ENCODE data around the gene FAM9A. TPM values are rescaled to one million over a fixed set of nuclear protein-coding genes. Genes with fewer than 3 reads are reported as not detected.

Gene FAM9A
- polyA plus RNA-seq, 2 of the 4 experiments (the other 2 are of a cell fraction) = not detected

DNA sequence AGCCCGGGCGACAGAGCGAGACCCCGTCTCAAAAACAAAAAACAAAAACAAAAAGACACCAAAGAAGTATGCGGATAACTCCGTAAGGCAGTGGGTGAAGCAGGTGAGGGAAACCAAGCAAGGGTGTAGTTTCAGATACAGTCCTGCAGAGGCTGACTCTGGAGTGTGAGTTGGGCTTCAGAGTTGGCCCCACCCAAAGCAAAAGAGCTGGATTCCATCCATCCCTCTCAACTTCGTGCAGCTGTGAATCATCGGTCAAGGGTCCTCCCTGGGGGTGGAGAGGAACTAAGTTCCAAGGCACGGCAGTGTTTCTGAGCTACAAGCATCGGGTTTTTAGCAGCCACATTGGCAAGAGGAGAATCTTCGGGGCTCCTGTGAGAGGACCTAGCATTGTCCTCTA lies 43.9 kb upstream of the FAM9A start (continued):
- TF ChIP-seq, protein P1, sequence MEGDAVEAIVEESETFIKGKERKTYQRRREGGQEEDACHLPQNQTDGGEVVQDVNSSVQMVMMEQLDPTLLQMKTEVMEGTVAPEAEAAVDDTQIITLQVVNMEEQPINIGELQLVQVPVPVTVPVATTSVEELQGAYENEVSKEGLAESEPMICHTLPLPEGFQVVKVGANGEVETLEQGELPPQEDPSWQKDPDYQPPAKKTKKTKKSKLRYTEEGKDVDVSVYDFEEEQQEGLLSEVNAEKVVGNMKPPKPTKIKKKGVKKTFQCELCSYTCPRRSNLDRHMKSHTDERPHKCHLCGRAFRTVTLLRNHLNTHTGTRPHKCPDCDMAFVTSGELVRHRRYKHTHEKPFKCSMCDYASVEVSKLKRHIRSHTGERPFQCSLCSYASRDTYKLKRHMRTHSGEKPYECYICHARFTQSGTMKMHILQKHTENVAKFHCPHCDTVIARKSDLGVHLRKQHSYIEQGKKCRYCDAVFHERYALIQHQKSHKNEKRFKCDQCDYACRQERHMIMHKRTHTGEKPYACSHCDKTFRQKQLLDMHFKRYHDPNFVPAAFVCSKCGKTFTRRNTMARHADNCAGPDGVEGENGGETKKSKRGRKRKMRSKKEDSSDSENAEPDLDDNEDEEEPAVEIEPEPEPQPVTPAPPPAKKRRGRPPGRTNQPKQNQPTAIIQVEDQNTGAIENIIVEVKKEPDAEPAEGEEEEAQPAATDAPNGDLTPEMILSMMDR (IDR thresholded peaks at IDR 0.05) = peak; percentile 16; the same call in 1 of the 3 replicates
- TF ChIP-seq SMC3 (IDR thresholded peaks at IDR 0.05) = 0 out of 3 replicates have a peak, but pooled peaks have one; percentile 26
- TF ChIP-seq JUNB (IDR thresholded peaks at IDR 0.05) = no peak
- TF ChIP-seq, protein P2, sequence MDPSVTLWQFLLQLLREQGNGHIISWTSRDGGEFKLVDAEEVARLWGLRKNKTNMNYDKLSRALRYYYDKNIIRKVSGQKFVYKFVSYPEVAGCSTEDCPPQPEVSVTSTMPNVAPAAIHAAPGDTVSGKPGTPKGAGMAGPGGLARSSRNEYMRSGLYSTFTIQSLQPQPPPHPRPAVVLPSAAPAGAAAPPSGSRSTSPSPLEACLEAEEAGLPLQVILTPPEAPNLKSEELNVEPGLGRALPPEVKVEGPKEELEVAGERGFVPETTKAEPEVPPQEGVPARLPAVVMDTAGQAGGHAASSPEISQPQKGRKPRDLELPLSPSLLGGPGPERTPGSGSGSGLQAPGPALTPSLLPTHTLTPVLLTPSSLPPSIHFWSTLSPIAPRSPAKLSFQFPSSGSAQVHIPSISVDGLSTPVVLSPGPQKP (IDR thresholded peaks at IDR 0.05; ENCODE audit: low read depth, low read length) = no peak

DNA sequence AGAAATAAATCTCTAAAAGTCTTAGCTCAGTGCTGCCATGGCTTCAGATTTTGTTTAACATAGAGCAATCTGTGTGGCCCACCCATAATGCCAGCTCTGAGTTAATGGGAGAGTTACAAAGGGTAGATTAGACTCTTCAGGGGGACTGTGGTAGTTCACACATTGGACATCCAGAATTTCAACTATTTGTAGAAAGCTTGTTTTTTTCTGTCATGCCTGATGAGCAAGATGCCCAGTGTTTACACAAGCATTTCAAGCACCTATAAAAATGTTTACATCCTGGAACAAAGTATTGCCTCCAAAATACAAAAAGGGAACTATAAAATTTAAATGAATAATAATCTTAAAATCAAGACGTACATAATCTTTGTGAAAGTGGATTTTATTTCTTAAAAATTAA lies 43.0 kb upstream of the FAM9A start:
- FAIRE-seq = peak; percentile 89
- WGBS (ENCODE audit: missing lambda C conversion rate) = 11% methylated on average over 1 of the region's 1 CpG
- ChIA-PET POLR2A (no interaction called here), CTCF (interaction anchor here (0.6 to 2.7 kb wide), 5 partner anchors 25 to 1033 kb away, joined by 3 to 9 read pairs (median 4); no protein-coding TSS in a partner anchor)
- H3K27ac ChIP-seq = peak overlapping the region; percentile 90
- no peak overlapping the region; the same call in 2 of the 3 replicates for H3K4me3 ChIP-seq
- DNase-seq (ENCODE audit: low read depth in 1 of 2, low spot score in 1 of 2) = no peak
- no peak for ATAC-seq
- TF ChIP-seq RCOR1 (IDR thresholded peaks at IDR 0.05; ENCODE audit: low read depth, low read length) = no peak
- TF ChIP-seq NFE2L2 (conservative IDR thresholded peaks at IDR 0.05; ENCODE audit: low read length) = no peak
- TF ChIP-seq, protein P3, sequence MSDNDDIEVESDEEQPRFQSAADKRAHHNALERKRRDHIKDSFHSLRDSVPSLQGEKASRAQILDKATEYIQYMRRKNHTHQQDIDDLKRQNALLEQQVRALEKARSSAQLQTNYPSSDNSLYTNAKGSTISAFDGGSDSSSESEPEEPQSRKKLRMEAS (IDR thresholded peaks at IDR 0.05) = no peak
- TF ChIP-seq E2F6 (IDR thresholded peaks at IDR 0.05; ENCODE audit: borderline replicate concordance, low read depth) = no peak
- TF ChIP-seq CEBPB (IDR thresholded peaks at IDR 0.05) = no peak
- TF ChIP-seq CHD4 (IDR thresholded peaks at IDR 0.05; ENCODE audit: borderline replicate concordance) = no peak
- no peak for TF ChIP-seq BHLHE40 (IDR thresholded peaks at IDR 0.05; ENCODE audit: low read depth, low read length)
- no peak for TF ChIP-seq ATOH8 (CRISPR knock-in tag; IDR thresholded peaks at IDR 0.05; ENCODE audit: low read depth)
- H3K4me2 ChIP-seq = peak overlapping the region; percentile 95
- peaks cover 50% of the 10 kb centered on the region for H3K4me1 ChIP-seq
- no peaks in the 10 kb centered on the region for H3K9me3 ChIP-seq

DNA sequence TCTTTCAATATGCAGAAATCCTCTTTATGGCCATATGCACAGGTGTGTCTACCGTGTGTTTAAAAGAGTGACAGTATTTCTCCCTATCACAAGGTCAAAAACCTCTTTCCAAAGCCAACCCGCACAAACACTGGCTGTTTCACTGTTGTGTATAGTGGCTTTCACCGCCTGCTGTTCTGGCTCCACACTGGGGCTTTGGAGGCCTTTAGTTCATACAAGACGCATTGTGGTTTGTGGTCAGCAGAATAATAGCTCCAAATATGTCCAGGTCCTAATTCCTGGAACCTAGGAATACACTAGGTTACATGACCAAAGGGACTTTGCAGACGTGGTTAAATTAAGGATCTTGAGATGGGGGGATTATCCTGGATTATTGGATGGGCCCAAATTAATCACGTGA lies 40.7 kb upstream of the FAM9A start:
- POLR2A ChIA-PET = no interaction called here

More for the DNA sequence above, 40.7 kb upstream of the FAM9A start:
- Histone ChIP-seq H3K27ac (no peak overlapping the region), H3K9me3 (no peaks in the 10 kb centered on the region), H3K4me2 (no peak overlapping the region), H3K4me3 (no peak overlapping the region), H3K4me1 (peaks cover 27% of the 10 kb centered on the region)
- FAIRE-seq (peak; percentile 39), DNase-seq (ENCODE audit: low read depth in 1 of 2, low spot score in 1 of 2) (no peak), ATAC-seq (no peak)
- CTCF ChIA-PET = no interaction called here
- no peak for TF ChIP-seq HOXA7 (CRISPR knock-in tag; IDR thresholded peaks at IDR 0.05)
- TF ChIP-seq, protein P1 (IDR thresholded peaks at IDR 0.05) = no peak
- no peak for TF ChIP-seq ESRRA (IDR thresholded peaks at IDR 0.05; ENCODE audit: borderline replicate concordance, low read length)
- TF ChIP-seq, protein P2 (IDR thresholded peaks at IDR 0.05; ENCODE audit: low read depth, low read length) = no peak
- no peak for TF ChIP-seq EHF (CRISPR knock-in tag; IDR thresholded peaks at IDR 0.05)
- no peak for TF ChIP-seq KDM5A (IDR thresholded peaks at IDR 0.05)
- no peak for TF ChIP-seq SMC3 (IDR thresholded peaks at IDR 0.05)
- TF ChIP-seq RCOR1 (IDR thresholded peaks at IDR 0.05; ENCODE audit: low read depth, low read length) = no peak
- no peak for TF ChIP-seq NFE2L2 (conservative IDR thresholded peaks at IDR 0.05; ENCODE audit: low read length)
- WGBS (ENCODE audit: missing lambda C conversion rate) = 88% methylated on average over 6 of the region's 6 CpGs

Data from A549 (cell line).